Measurements from ENCODE around the gene CERS2. TPM values are rescaled to one million over a fixed set of nuclear protein-coding genes. Genes with fewer than 3 reads are reported as not detected.

CERS2 gene
- total and polyA plus RNA-seq, 2 of the 13 experiments (the other 11 are each of a cell fraction or from before 2014, with no cell fraction given): 269 to 298 TPM

GRCh38 chr1:151008244-151009205 lies 33.9 kb upstream of the CERS2 start, which contains the start of gene PRUNE1 (continued):
- no peak for TF ChIP-seq ZNF318 (CRISPR knock-in tag; IDR thresholded peaks at IDR 0.05)
- no peak for TF ChIP-seq SRSF9 (IDR thresholded peaks at IDR 0.05; ENCODE audit: borderline replicate concordance, insufficient read depth, low read depth, low read length, poor library complexity, severe bottlenecking)
- no peak for TF ChIP-seq KDM6A (CRISPR knock-in tag; IDR thresholded peaks at IDR 0.05; ENCODE audit: low read depth)
- no peak; the same call in 1 of the 2 replicates for TF ChIP-seq ZNF878 (CRISPR knock-in tag; IDR thresholded peaks at IDR 0.05)
- TF ChIP-seq, protein P1, sequence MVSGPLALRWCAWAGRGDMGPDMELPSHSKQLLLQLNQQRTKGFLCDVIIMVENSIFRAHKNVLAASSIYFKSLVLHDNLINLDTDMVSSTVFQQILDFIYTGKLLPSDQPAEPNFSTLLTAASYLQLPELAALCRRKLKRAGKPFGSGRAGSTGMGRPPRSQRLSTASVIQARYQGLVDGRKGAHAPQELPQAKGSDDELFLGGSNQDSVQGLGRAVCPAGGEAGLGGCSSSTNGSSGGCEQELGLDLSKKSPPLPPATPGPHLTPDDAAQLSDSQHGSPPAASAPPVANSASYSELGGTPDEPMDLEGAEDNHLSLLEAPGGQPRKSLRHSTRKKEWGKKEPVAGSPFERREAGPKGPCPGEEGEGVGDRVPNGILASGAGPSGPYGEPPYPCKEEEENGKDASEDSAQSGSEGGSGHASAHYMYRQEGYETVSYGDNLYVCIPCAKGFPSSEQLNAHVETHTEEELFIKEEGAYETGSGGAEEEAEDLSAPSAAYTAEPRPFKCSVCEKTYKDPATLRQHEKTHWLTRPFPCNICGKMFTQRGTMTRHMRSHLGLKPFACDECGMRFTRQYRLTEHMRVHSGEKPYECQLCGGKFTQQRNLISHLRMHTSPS (CRISPR knock-in tag; IDR thresholded peaks at IDR 0.05; ENCODE audit: low read depth): no peak
- TF ChIP-seq ZNF256 (CRISPR knock-in tag; conservative IDR thresholded peaks at IDR 0.05): no peak
- peak; percentile 97 for TF ChIP-seq THAP11 (CRISPR knock-in tag; IDR thresholded peaks at IDR 0.05)
- no peak; the same call in 1 of the 2 replicates for TF ChIP-seq ZNF414 (CRISPR knock-in tag; IDR thresholded peaks at IDR 0.05)
- peak; percentile 67 for TF ChIP-seq POLR2G (IDR thresholded peaks at IDR 0.05; ENCODE audit: low read depth, low read length)
- TF ChIP-seq ZNF224 (CRISPR knock-in tag; IDR thresholded peaks at IDR 0.05): 0 out of 2 replicates have a peak, but pooled peaks have one; percentile 64
- TF ChIP-seq SRY (CRISPR knock-in tag; IDR thresholded peaks at IDR 0.05): 0 out of 2 replicates have a peak, but pooled peaks have one; percentile 77
- TF ChIP-seq ZNF550 (CRISPR knock-in tag; IDR thresholded peaks at IDR 0.05; ENCODE audit: borderline replicate concordance): no peak
- TF ChIP-seq ZNF557 (CRISPR knock-in tag; IDR thresholded peaks at IDR 0.05): peak; percentile 83
- peak; percentile 80 for TF ChIP-seq ZSCAN31 (CRISPR knock-in tag; IDR thresholded peaks at IDR 0.05; ENCODE audit: low read depth)
- peak; percentile 48; the same call in 1 of the 2 replicates for TF ChIP-seq ZNF232 (CRISPR knock-in tag; IDR thresholded peaks at IDR 0.05; ENCODE audit: borderline replicate concordance)
